HG03108 (cell line): Measurements from ENCODE around the gene OR52N5.

ENCODE experiments used
- ATAC-seq: cut with Tn5 transposase; IDR thresholded peaks from one replicate; pipeline ENCODE4 v1.9.1; 2021; ENCODE audit warnings: moderate library complexity; ENCODE audit not compliant: unreplicated experiment

Gene OR52N5

GRCh38 chr11:5783255-5783654, at the start of gene OR52N5:
Gene OR52N5, minus strand, starts transcription at chr11:5783355. Its CDS starts 4,721 bp downstream, at chr11:5778634.
- ATAC-seq = no peak

GRCh38 chr11:5831196-5831829, 48.2 kb upstream of the OR52N5 start:
- no peak for ATAC-seq

GRCh38 chr11:5818245-5818886, 35.2 kb upstream of the OR52N5 start:
- no peak for ATAC-seq

- ATAC-seq = no peak
Measured at GRCh38 chr11:5815534-5815933, 32.4 kb upstream of the OR52N5 start.

GRCh38 chr11:5809905-5810795, 27.0 kb upstream of the OR52N5 start:
- ATAC-seq = no peak

GRCh38 chr11:5809122-5809519, 26.0 kb upstream of the OR52N5 start:
- peak; percentile 24 for ATAC-seq

- ATAC-seq = peak; percentile 89
Measured at GRCh38 chr11:5808500-5809121, 25.5 kb upstream of the OR52N5 start, which contains the start of gene OR52N2. Gene OR52N2, plus strand, starts transcription at chr11:5808924. Its CDS starts 11,412 bp downstream, at chr11:5820336.

GRCh38 chr11:5807580-5807979, 24.4 kb upstream of the OR52N5 start:
- no peak for ATAC-seq

- no peak for ATAC-seq
Measured at GRCh38 chr11:5803982-5804381, 20.8 kb upstream of the OR52N5 start.

- ATAC-seq = no peak
Measured at GRCh38 chr11:5796541-5796940, 13.4 kb upstream of the OR52N5 start.

GRCh38 chr11:5791165-5791564, 8.0 kb upstream of the OR52N5 start, which contains the start of gene OR52N1:
Gene OR52N1, minus strand, starts transcription at chr11:5791265. Its CDS starts 2,449 bp downstream, at chr11:5788816.
- no peak for ATAC-seq

GRCh38 chr11:5767056-5767455, 16.1 kb downstream of the OR52N5 start:
- ATAC-seq = no peak

GRCh38 chr11:5753943-5754342, 29.2 kb downstream of the OR52N5 start, which contains the start of gene OR52N4:
Gene OR52N4, plus strand, starts transcription at chr11:5754243. Its CDS starts 498 bp downstream, at chr11:5754741.
- no peak for ATAC-seq

- no peak for ATAC-seq
Measured at GRCh38 chr11:5749836-5750235, 33.3 kb downstream of the OR52N5 start.

GRCh38 chr11:5746614-5747013, 36.5 kb downstream of the OR52N5 start:
- ATAC-seq = no peak

- ATAC-seq = no peak
Measured at GRCh38 chr11:5738431-5738830, 44.7 kb downstream of the OR52N5 start.

GRCh38 chr11:5737670-5738392, 45.3 kb downstream of the OR52N5 start:
- no peak for ATAC-seq

GRCh38 chr11:5737091-5737490, 46.1 kb downstream of the OR52N5 start:
- ATAC-seq = no peak

GRCh38 chr11:5736396-5736795, 46.8 kb downstream of the OR52N5 start, which contains the start of gene OR56B1:
Gene OR56B1, plus strand, starts transcription at chr11:5736448. Its CDS starts 69 bp downstream, at chr11:5736517.
- ATAC-seq = no peak

GRCh38 chr11:5727691-5728090, 55.5 kb downstream of the OR52N5 start:
- no peak for ATAC-seq
